Spleen (tissue), 7 donors: Measurements from ENCODE around the gene BORA.
"Not testable (repeated sequence)": the region's sequence is repeated elsewhere in the genome, so short reads cannot be mapped to it uniquely, and the experiment has no call there.

Experiments used
- CTCF ChIP-seq, 11 experiments: fragments of 200-600 bp in 7 of 11; fragments of 450-650 bp in 4 of 11; sonication (generic) in 4 of 11; IDR thresholded peaks in 8 of 11; conservative IDR thresholded peaks in 3 of 11; 1 replicate in 7 of 11; 2 replicates in 4 of 11; pipeline versions ENCODE4 v1.4.0 to v1.8.0; 2016 to 2021; ENCODE audit warnings: antibody characterized with exemption in 11 of 11, inconsistent platforms in 4 of 11, mild to moderate bottlenecking in 1 of 11
- POLR2A ChIP-seq, 3 donors: fragments of 450-650 bp; IDR thresholded peaks; one replicate each; pipeline ENCODE4 v1.5.1; 2017; ENCODE audit warnings: antibody characterized with exemption in 3 of 3, mild to moderate bottlenecking in 1 of 3
- POLR2AphosphoS5 ChIP-seq, 3 donors: sonication (generic); formaldehyde crosslinking; IDR thresholded peaks; one replicate each; pipeline ENCODE4 v1.5.1; 2017; ENCODE audit warnings: antibody characterized with exemption in 3 of 3
- donor health status: DM: no; HTN: no; CAD: no; lungs with moderate emphysema.
- donor health status: DM: no; HTN: no; CAD: no.
- donor health status: DM: no; HTN: no; CAD: no.

DNA sequence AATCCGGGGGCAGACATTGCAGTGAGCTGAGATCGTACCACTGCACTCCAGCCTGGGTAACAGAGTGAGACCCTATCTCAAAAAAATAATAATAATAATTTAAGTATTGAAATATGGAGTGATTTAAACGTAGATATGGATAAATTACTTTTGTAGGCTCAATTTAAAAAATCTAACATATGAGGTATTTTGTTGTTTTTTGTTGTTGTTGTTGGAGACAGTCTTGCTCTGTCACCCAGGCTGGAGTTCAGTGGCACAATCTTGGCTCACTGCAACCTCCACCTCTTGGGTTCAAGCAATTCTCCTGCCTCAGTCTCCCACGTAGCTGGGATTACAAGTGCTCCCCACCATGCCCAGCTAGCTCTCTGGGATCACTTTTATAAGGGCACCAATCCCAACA lies 57.0 kb downstream of the BORA start:
- not testable (repeated sequence) for TF ChIP-seq CTCF (IDR thresholded peaks at IDR 0.05 in 8 of 11, conservative IDR thresholded peaks at IDR 0.05 in 3 of 11); POLR2AphosphoS5 (IDR thresholded peaks at IDR 0.05); POLR2A (IDR thresholded peaks at IDR 0.05)
